ENCODE results near the gene PHLPP2. TPM values are rescaled to one million over a fixed set of nuclear protein-coding genes. Genes with fewer than 3 reads are reported as not detected.

Gene PHLPP2
- total RNA-seq, 2 donors from 2014 or later = 5.0 to 21.2 TPM

DNA sequence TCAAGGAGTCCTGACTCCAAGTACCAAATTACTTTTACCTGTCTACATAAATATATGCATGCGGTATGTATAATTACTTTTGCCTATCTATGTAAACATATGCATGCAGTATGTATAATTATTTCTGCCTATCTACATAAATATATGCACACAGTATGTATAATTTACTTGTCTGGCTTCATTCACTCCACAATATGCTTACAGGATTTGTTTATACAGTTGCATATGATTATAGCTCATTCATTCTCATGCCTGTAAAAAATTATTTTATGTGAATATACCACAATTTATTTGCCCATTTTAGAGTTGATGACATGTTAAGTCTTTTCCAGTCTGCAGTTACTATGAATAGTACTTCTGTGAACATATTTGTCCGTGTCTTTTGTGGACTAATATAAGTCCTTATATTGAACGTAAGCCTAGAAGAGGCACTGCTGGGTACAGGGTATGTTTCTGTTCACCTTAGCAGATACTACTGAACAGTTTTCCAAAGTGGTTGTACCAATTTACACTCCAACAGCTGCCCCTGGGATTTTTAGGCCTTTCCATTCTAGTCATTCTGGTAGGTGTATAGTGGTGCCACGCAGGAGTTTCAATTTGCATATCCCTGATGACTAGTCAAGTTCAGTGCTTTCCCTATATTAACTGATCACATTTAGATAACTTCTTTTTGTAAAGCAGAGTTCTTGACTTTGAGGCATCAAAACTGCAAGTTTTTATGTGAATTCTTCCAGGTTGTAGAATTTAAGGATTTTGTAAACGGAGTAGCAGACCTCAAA is 51.5 kb downstream of the PHLPP2 start:
- Histone ChIP-seq H3K27me3 (replicated peaks; ENCODE audit: insufficient read depth) (no peaks in the 10 kb centered on the region), H3K4me1 (replicated peaks) (no peaks in the 10 kb centered on the region), H3K9me3 (no peaks in the 10 kb centered on the region), H3K4me3 (no peak overlapping the region), H3K36me3 (no peaks in the 10 kb centered on the region), H3K27ac (no peak overlapping the region)
- intact Hi-C loops (cut with DNase I) = no loop called here
- no peak for DNase-seq (ENCODE audit: low spot score)
- 94% methylated on average over 5 of the region's 5 CpGs for WGBS
- TF ChIP-seq POLR2AphosphoS5 (IDR thresholded peaks at IDR 0.05) (no peak), POLR2A (IDR thresholded peaks at IDR 0.05) (no peak)
- TF ChIP-seq, protein P1, sequence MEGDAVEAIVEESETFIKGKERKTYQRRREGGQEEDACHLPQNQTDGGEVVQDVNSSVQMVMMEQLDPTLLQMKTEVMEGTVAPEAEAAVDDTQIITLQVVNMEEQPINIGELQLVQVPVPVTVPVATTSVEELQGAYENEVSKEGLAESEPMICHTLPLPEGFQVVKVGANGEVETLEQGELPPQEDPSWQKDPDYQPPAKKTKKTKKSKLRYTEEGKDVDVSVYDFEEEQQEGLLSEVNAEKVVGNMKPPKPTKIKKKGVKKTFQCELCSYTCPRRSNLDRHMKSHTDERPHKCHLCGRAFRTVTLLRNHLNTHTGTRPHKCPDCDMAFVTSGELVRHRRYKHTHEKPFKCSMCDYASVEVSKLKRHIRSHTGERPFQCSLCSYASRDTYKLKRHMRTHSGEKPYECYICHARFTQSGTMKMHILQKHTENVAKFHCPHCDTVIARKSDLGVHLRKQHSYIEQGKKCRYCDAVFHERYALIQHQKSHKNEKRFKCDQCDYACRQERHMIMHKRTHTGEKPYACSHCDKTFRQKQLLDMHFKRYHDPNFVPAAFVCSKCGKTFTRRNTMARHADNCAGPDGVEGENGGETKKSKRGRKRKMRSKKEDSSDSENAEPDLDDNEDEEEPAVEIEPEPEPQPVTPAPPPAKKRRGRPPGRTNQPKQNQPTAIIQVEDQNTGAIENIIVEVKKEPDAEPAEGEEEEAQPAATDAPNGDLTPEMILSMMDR (IDR thresholded peaks at IDR 0.05) = no peak

DNA sequence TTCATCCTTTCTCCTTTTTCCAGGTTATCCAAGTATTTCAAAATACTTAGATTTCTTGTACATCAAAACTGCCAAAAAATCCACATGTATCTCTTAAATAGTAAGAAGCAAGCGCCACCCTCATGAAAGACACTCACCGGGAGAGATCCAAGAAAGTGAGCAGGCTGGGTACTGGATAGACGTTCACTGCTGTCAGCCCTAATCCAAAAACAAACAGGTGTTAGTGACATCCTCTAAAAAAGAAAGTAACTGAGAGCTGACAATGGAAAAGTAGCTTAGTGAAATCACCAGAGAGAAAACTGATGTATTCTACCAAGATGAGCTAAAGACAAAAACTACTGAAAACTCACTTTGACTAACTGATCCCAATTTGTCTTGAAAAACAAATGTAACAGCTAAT is 52.4 kb downstream of the PHLPP2 start:
- Histone ChIP-seq H3K27me3 (replicated peaks; ENCODE audit: insufficient read depth) (no peaks in the 10 kb centered on the region), H3K36me3 (no peaks in the 10 kb centered on the region), H3K4me3 (no peak overlapping the region), H3K4me1 (replicated peaks) (no peaks in the 10 kb centered on the region), H3K9me3 (no peaks in the 10 kb centered on the region), H3K27ac (no peak overlapping the region)
- intact Hi-C loops (cut with DNase I) = no loop called here
- TF ChIP-seq POLR2AphosphoS5 (IDR thresholded peaks at IDR 0.05) (no peak), POLR2A (IDR thresholded peaks at IDR 0.05) (no peak)
- TF ChIP-seq, protein P1 (IDR thresholded peaks at IDR 0.05) = no peak
- 70% methylated on average over 3 of the region's 3 CpGs for WGBS
- no peak for DNase-seq (ENCODE audit: low spot score)

DNA sequence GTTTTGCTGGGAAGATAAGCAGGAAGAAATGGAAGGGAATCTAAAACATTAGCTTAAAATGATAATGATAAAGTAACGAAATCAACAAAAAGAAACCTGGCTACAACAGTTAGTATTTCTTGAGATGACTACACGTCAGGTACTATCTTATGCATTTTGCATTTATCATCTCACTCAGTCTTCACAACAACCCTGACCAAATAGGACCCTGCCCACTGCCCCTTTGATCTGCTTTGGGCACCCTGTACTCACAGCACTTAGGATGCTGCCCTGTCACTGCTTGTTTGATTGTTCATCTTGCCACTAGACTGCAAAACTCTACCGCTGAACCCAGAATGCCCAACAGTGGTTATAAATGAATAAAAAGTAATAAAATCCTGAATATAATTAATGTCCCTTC is 53.3 kb downstream of the PHLPP2 start:
- 94% methylated on average over 3 of the region's 3 CpGs for WGBS
- Histone ChIP-seq H3K27me3 (replicated peaks; ENCODE audit: insufficient read depth) (no peaks in the 10 kb centered on the region), H3K4me1 (replicated peaks) (no peaks in the 10 kb centered on the region), H3K27ac (no peak overlapping the region), H3K36me3 (no peaks in the 10 kb centered on the region), H3K4me3 (no peak overlapping the region), H3K9me3 (no peaks in the 10 kb centered on the region)
- TF ChIP-seq, protein P1 (IDR thresholded peaks at IDR 0.05) = no peak
- TF ChIP-seq POLR2A (IDR thresholded peaks at IDR 0.05) (no peak), POLR2AphosphoS5 (IDR thresholded peaks at IDR 0.05) (no peak)
- intact Hi-C loops (cut with DNase I) = no loop called here
- no peak for DNase-seq (ENCODE audit: low spot score)

DNA sequence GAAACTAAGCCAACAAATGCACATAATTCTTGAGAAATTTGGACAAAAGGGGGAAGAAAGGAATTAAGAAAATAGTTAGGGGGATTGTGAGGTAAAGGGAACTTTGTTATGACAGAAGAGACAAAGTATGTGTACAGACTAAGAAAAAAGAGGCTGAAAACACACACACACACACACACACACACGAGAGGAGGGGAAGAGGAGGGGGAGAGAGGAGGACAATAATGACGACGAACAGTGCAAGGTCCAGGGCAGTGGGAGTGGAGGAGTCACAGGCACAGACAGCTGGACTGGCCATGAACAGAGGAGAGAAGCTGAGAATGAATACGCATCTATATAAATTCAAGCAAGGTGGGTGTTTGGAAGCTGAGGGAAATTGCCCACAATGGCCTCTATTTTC is 54.0 kb downstream of the PHLPP2 start:
- no peak for DNase-seq (ENCODE audit: low spot score)
- H3K27me3 ChIP-seq (replicated peaks; ENCODE audit: insufficient read depth) = no peaks in the 10 kb centered on the region
- H3K4me1 ChIP-seq (replicated peaks) = no peaks in the 10 kb centered on the region
- 67% methylated on average over 4 of the region's 4 CpGs for whole genome bisulfite sequencing
- intact Hi-C loops (cut with DNase I) = no loop called here
- H3K36me3 ChIP-seq = no peaks in the 10 kb centered on the region
- no peaks in the 10 kb centered on the region for H3K9me3 ChIP-seq
- TF ChIP-seq POLR2A (IDR thresholded peaks at IDR 0.05) (no peak), POLR2AphosphoS5 (IDR thresholded peaks at IDR 0.05) (no peak)
- TF ChIP-seq, protein P1 (IDR thresholded peaks at IDR 0.05) = no peak
- no peak overlapping the region for H3K27ac ChIP-seq
- H3K4me3 ChIP-seq = no peak overlapping the region

DNA sequence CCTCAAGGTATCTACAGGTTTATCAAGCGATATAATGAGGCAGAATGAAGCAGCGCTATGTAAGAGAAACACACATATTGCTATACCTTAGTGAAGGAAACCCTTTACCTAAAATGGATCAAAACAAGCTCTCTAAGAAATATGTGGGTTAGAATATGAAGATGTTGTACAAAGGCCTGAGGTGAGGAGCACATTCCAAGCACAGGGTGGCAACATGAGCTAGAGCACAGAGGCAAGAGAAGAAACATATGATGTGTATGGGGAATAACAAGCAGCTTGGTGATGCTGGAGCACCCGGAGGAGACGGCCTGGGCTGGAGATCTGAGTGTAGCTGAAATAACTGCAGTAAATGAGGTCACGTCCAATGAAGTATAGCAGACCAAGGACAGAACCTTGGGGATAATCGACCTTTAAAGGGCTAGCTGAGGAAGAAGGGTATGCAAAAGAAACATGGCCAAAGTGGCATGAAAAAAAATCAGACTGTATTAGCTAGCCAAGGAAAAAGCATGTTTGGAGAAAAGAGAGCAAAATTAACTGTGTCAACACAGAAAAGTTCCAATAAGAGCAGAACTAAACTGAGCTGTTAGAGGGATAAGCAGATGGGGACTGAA is 54.5 kb downstream of the PHLPP2 start:
- no peak for DNase-seq (ENCODE audit: low spot score)
- intact Hi-C loops (cut with DNase I) = no loop called here
- WGBS = 89% methylated on average over 6 of the region's 6 CpGs
- no peak overlapping the region for H3K4me3 ChIP-seq
- no peak overlapping the region for H3K27ac ChIP-seq
- no peaks in the 10 kb centered on the region for H3K9me3 ChIP-seq
- H3K4me1 ChIP-seq (replicated peaks) = no peaks in the 10 kb centered on the region
- H3K27me3 ChIP-seq (replicated peaks; ENCODE audit: insufficient read depth) = no peaks in the 10 kb centered on the region
- TF ChIP-seq POLR2AphosphoS5 (IDR thresholded peaks at IDR 0.05) = no peak
- TF ChIP-seq POLR2A (IDR thresholded peaks at IDR 0.05) = no peak
- TF ChIP-seq, protein P1 (IDR thresholded peaks at IDR 0.05) = no peak
- no peaks in the 10 kb centered on the region for H3K36me3 ChIP-seq
